ENCODE data around the gene H2AZ1.

Gene H2AZ1

GRCh38 chr4:99946356-99947189 is 3.5 kb downstream of the H2AZ1 start, which contains the start of gene DNAJB14:
Gene DNAJB14, minus strand, starts transcription at chr4:99946618. Its CDS starts 47 bp downstream, at chr4:99946571.
- DNase-seq (ENCODE audit: low read depth in 2 of 2): peak; percentile 44 to 68

GRCh38 chr4:99945718-99946355 is 4.2 kb downstream of the H2AZ1 start:
- DNase-seq (ENCODE audit: low read depth in 2 of 2): no peak

- DNase-seq (ENCODE audit: low read depth in 2 of 2): no peak
These were observed 6.1 kb downstream of the H2AZ1 start for GRCh38 chr4:99943904-99944437.

DNA sequence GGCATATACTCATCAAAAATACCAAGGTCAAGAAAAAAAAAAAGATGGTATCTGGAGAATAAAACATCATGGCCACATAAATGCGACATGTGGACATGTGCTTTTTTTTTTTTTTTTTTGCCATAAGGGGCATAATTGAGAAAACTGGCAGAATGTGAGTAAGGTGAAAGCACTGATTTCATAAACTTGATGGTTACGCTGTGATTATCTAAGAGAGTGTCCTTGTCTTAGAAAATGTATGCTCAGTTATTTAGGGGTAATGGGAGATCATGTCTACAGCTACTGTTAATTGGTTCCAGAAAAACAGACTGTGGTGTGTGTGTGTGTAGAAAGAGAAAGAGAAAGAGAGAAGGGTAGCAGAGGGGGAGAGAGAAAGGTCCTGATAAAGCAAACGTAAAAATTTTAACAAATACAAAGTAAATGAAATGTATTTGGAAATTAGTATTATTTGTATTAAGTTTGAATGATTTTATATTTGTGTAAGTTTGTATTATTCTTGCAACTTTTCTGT is 11.8 kb downstream of the H2AZ1 start:
- DNase-seq (ENCODE audit: low read depth in 2 of 2): no peak

GRCh38 chr4:99934891-99935290 is 15.2 kb downstream of the H2AZ1 start:
- DNase-seq (ENCODE audit: low read depth in 2 of 2): no peak

- no peak for DNase-seq (ENCODE audit: low read depth in 2 of 2)
These were observed 22.5 kb downstream of the H2AZ1 start for GRCh38 chr4:99927566-99927965.

DNA sequence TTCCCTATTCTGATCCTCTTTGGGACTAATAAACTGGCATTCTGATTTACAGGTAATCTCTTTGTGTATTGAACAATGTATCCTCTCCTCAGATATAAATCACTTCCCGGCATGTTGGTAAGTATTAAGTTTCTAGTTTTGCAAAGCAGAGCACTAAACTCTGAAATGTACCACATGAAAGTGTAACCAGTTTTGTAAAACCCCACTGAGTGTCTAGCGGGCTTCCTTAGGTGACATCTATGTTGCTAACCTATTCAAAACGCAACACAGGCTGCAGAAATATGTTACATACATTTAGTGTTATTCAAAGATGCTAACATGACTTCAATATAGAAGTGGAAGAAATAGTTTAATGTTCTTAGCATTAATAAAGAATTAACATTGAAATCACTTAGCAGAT is 28.9 kb downstream of the H2AZ1 start:
- DNase-seq (ENCODE audit: low read depth in 2 of 2): no peak

DNA sequence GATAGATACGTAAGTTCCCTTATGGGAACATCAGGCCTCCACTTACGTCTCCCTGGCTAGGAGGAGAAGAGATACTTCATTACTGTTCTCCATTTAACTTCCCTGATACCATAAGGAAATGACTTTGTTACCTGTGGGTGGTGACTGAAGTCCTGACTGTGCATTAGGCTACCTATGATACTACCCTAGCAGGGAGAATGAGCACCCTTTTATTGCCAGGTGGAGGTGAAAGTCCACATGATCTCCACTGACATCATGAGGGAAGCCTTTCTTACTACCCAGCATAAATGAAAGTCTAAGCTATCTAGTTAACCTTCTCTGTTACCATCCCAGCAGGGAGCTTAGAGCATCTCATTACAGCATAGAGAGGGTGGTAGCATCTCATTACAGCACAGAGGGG is 31.4 kb downstream of the H2AZ1 start:
- no peak for DNase-seq (ENCODE audit: low read depth in 2 of 2)

- no peak for DNase-seq (ENCODE audit: low read depth in 2 of 2)
These were observed 32.5 kb downstream of the H2AZ1 start for GRCh38 chr4:99917575-99917974.

GRCh38 chr4:99915449-99915848 is 34.6 kb downstream of the H2AZ1 start:
- no peak for DNase-seq (ENCODE audit: low read depth in 2 of 2)

Data from stimulated activated CD8-positive, alpha-beta memory T cell treated with anti-CD3 and anti-CD28 coated beads, Interleukin-15, amount 100 ng/mL, for 4 hours (primary cell).